ENCODE data around the gene PDE4B. TPM values are rescaled to one million over a fixed set of nuclear protein-coding genes. Genes with fewer than 3 reads are reported as not detected.

The PDE4B gene
- total RNA-seq, 1 donor from 2014 or later, result 7.6 TPM

GRCh38 chr1:65946960-65947359, 154.3 kb downstream of the PDE4B start:
- no peak overlapping the region for H3K4me2 ChIP-seq (ENCODE audit: low read length)
- H3K4me3 Mint-ChIP-seq (ENCODE audit: unreplicated experiment), result no peak overlapping the region
- H3K27me3 Mint-ChIP-seq (ENCODE audit: low read depth, unreplicated experiment), result peaks cover 5% of the 10 kb centered on the region
- no peaks in the 10 kb centered on the region for H3K36me3 ChIP-seq (ENCODE audit: insufficient read depth, low read length)
- no peak overlapping the region for H3K27ac ChIP-seq (ENCODE audit: low read depth, low read length)
- H3K79me2 ChIP-seq (ENCODE audit: insufficient read depth, low read length), result no peaks in the 10 kb centered on the region
- no peaks in the 10 kb centered on the region for H4K20me1 ChIP-seq (ENCODE audit: insufficient read depth, low read length)
- no peak for DNase-seq (ENCODE audit: low read depth)
- no peaks in the 10 kb centered on the region for H3K27me3 ChIP-seq (ENCODE audit: insufficient read depth, low read length)
- no peaks in the 10 kb centered on the region for H3K9me3 ChIP-seq (ENCODE audit: insufficient read depth, low read depth, low read length)
- no peaks in the 10 kb centered on the region for H3K4me1 Mint-ChIP-seq (ENCODE audit: low read depth, unreplicated experiment)
- no peak overlapping the region for H3K9ac ChIP-seq (ENCODE audit: low read length)
- no peak for FAIRE-seq
- H2AFZ ChIP-seq (ENCODE audit: low read depth, low read length), result no peak overlapping the region
- H3K4me1 ChIP-seq (ENCODE audit: insufficient read depth, low read length), result no peaks in the 10 kb centered on the region
- H3K36me3 Mint-ChIP-seq (ENCODE audit: low read depth, unreplicated experiment), result peaks cover 3% of the 10 kb centered on the region
- H3K9me3 Mint-ChIP-seq (ENCODE audit: unreplicated experiment), result no peaks in the 10 kb centered on the region
- H3K4me3 ChIP-seq (ENCODE audit: insufficient read depth, low read depth, low read length), result no peak overlapping the region
- no peak overlapping the region for H3K27ac Mint-ChIP-seq (ENCODE audit: unreplicated experiment)
- no peak for TF ChIP-seq EZH2 (IDR thresholded peaks at IDR 0.05; ENCODE audit: insufficient read depth, low read length)
- TF ChIP-seq, protein P1, sequence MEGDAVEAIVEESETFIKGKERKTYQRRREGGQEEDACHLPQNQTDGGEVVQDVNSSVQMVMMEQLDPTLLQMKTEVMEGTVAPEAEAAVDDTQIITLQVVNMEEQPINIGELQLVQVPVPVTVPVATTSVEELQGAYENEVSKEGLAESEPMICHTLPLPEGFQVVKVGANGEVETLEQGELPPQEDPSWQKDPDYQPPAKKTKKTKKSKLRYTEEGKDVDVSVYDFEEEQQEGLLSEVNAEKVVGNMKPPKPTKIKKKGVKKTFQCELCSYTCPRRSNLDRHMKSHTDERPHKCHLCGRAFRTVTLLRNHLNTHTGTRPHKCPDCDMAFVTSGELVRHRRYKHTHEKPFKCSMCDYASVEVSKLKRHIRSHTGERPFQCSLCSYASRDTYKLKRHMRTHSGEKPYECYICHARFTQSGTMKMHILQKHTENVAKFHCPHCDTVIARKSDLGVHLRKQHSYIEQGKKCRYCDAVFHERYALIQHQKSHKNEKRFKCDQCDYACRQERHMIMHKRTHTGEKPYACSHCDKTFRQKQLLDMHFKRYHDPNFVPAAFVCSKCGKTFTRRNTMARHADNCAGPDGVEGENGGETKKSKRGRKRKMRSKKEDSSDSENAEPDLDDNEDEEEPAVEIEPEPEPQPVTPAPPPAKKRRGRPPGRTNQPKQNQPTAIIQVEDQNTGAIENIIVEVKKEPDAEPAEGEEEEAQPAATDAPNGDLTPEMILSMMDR (IDR thresholded peaks at IDR 0.05; ENCODE audit: insufficient read depth, low read depth, low read length), result no peak

GRCh38 chr1:65948609-65949229, 156.0 kb downstream of the PDE4B start:
- Histone ChIP-seq H3K36me3 (ENCODE audit: insufficient read depth, low read length) (no peaks in the 10 kb centered on the region), H3K79me2 (ENCODE audit: insufficient read depth, low read length) (no peaks in the 10 kb centered on the region), H3K27me3 (ENCODE audit: insufficient read depth, low read length) (no peaks in the 10 kb centered on the region), H3K4me3 (ENCODE audit: insufficient read depth, low read depth, low read length) (no peak overlapping the region), H3K9me3 (ENCODE audit: insufficient read depth, low read depth, low read length) (no peaks in the 10 kb centered on the region), H4K20me1 (ENCODE audit: insufficient read depth, low read length) (no peaks in the 10 kb centered on the region), H3K4me2 (ENCODE audit: low read length) (no peak overlapping the region), H3K4me1 (ENCODE audit: insufficient read depth, low read length) (peaks cover 5% of the 10 kb centered on the region), H3K9ac (ENCODE audit: low read length) (no peak overlapping the region), H2AFZ (ENCODE audit: low read depth, low read length) (no peak overlapping the region), H3K27ac (ENCODE audit: low read depth, low read length) (no peak overlapping the region)
- H3K4me1 Mint-ChIP-seq (ENCODE audit: low read depth, unreplicated experiment), result no peaks in the 10 kb centered on the region
- H3K4me3 Mint-ChIP-seq (ENCODE audit: unreplicated experiment), result no peak overlapping the region
- no peaks in the 10 kb centered on the region for H3K36me3 Mint-ChIP-seq (ENCODE audit: low read depth, unreplicated experiment)
- H3K27ac Mint-ChIP-seq (ENCODE audit: unreplicated experiment), result peak overlapping the region; percentile 7
- DNase-seq (ENCODE audit: low read depth), result peak; percentile 21
- H3K27me3 Mint-ChIP-seq (ENCODE audit: low read depth, unreplicated experiment), result peaks cover 5% of the 10 kb centered on the region
- TF ChIP-seq, protein P1 (IDR thresholded peaks at IDR 0.05; ENCODE audit: insufficient read depth, low read depth, low read length), result no peak
- TF ChIP-seq EZH2 (IDR thresholded peaks at IDR 0.05; ENCODE audit: insufficient read depth, low read length), result no peak
- FAIRE-seq, result peak; percentile 67
- no peaks in the 10 kb centered on the region for H3K9me3 Mint-ChIP-seq (ENCODE audit: unreplicated experiment)

GRCh38 chr1:65949230-65949626, 156.5 kb downstream of the PDE4B start:
- Mint-ChIP-seq H3K27me3 (ENCODE audit: low read depth, unreplicated experiment) (peaks cover 5% of the 10 kb centered on the region), H3K36me3 (ENCODE audit: low read depth, unreplicated experiment) (no peaks in the 10 kb centered on the region), H3K9me3 (ENCODE audit: unreplicated experiment) (no peaks in the 10 kb centered on the region), H3K4me3 (ENCODE audit: unreplicated experiment) (no peak overlapping the region), H3K4me1 (ENCODE audit: low read depth, unreplicated experiment) (no peaks in the 10 kb centered on the region), H3K27ac (ENCODE audit: unreplicated experiment) (peak overlapping the region; percentile 7)
- H3K4me3 ChIP-seq (ENCODE audit: insufficient read depth, low read depth, low read length), result no peak overlapping the region
- H3K27ac ChIP-seq (ENCODE audit: low read depth, low read length), result no peak overlapping the region
- no peak overlapping the region for H3K9ac ChIP-seq (ENCODE audit: low read length)
- H4K20me1 ChIP-seq (ENCODE audit: insufficient read depth, low read length), result no peaks in the 10 kb centered on the region
- TF ChIP-seq EZH2 (IDR thresholded peaks at IDR 0.05; ENCODE audit: insufficient read depth, low read length), result no peak
- TF ChIP-seq, protein P1 (IDR thresholded peaks at IDR 0.05; ENCODE audit: insufficient read depth, low read depth, low read length), result no peak
- H3K79me2 ChIP-seq (ENCODE audit: insufficient read depth, low read length), result no peaks in the 10 kb centered on the region
- no peaks in the 10 kb centered on the region for H3K27me3 ChIP-seq (ENCODE audit: insufficient read depth, low read length)
- H3K4me1 ChIP-seq (ENCODE audit: insufficient read depth, low read length), result peaks cover 5% of the 10 kb centered on the region
- FAIRE-seq (no peak), DNase-seq (ENCODE audit: low read depth) (no peak)
- H3K4me2 ChIP-seq (ENCODE audit: low read length), result no peak overlapping the region
- H2AFZ ChIP-seq (ENCODE audit: low read depth, low read length), result no peak overlapping the region
- H3K36me3 ChIP-seq (ENCODE audit: insufficient read depth, low read length), result no peaks in the 10 kb centered on the region
- no peaks in the 10 kb centered on the region for H3K9me3 ChIP-seq (ENCODE audit: insufficient read depth, low read depth, low read length)
